OCI-M2 (cell line): ENCODE results near the gene SNCG.
"Not testable (repeated sequence)": the region's sequence is repeated elsewhere in the genome, so short reads cannot be mapped to it uniquely, and the experiment has no call there.

Experiments
- DNase-seq: peaks from one replicate; lab custom pipeline; 2025; ENCODE audit not compliant: unreplicated experiment; lab: John Stamatoyannopoulos, UW

The SNCG gene

GRCh38 chr10:86974484-86974883 is 16.1 kb downstream of the SNCG start:
- no peak for DNase-seq

GRCh38 chr10:86976362-86977056 is 18.1 kb downstream of the SNCG start:
- no peak for DNase-seq

GRCh38 chr10:86978457-86978856 is 20.1 kb downstream of the SNCG start:
- not testable (repeated sequence) for DNase-seq

- DNase-seq, result no peak
These were observed 21.0 kb downstream of the SNCG start for GRCh38 chr10:86979296-86979818.

GRCh38 chr10:86979977-86980448 is 21.6 kb downstream of the SNCG start:
- no peak for DNase-seq

- not testable (repeated sequence) for DNase-seq
These were observed 22.6 kb downstream of the SNCG start for GRCh38 chr10:86981020-86981419.

- DNase-seq, result no peak
These were observed 23.3 kb downstream of the SNCG start for GRCh38 chr10:86981716-86982115.

GRCh38 chr10:86984498-86984897 is 26.1 kb downstream of the SNCG start:
- not testable (repeated sequence) for DNase-seq

GRCh38 chr10:86988520-86988919 is 30.1 kb downstream of the SNCG start:
- no peak for DNase-seq

- DNase-seq, result not testable (repeated sequence)
These were observed 33.0 kb downstream of the SNCG start for GRCh38 chr10:86991362-86991761.

- no peak for DNase-seq
These were observed 34.1 kb downstream of the SNCG start for GRCh38 chr10:86992456-86992855.

- no peak for DNase-seq
These were observed 34.5 kb downstream of the SNCG start for GRCh38 chr10:86992929-86993328.

- DNase-seq, result not testable (repeated sequence)
These were observed 41.5 kb downstream of the SNCG start for GRCh38 chr10:86999802-87000403.

GRCh38 chr10:87000491-87000890 is 42.1 kb downstream of the SNCG start:
- no peak for DNase-seq

- not testable (repeated sequence) for DNase-seq
These were observed 48.7 kb downstream of the SNCG start for GRCh38 chr10:87007124-87007523.

GRCh38 chr10:87007674-87008073 is 49.3 kb downstream of the SNCG start:
- not testable (repeated sequence) for DNase-seq

GRCh38 chr10:87008303-87008702 is 49.9 kb downstream of the SNCG start:
- DNase-seq, result not testable (repeated sequence)

- DNase-seq, result not testable (repeated sequence)
These were observed 50.8 kb downstream of the SNCG start for GRCh38 chr10:87009134-87009696.
